ENCODE measurements around the gene SSTR3.

SSTR3 gene

GRCh38 chr22:37218399-37218770 lies 6.1 kb upstream of the SSTR3 start:
- peaks cover 10% of the 10 kb centered on the region; the same call in 1 of the 2 replicates for H3K9me3 ChIP-seq (ENCODE audit: insufficient read depth, low read length)
- H3K36me3 ChIP-seq (replicated peaks; ENCODE audit: low read depth, low read length) = peaks cover 45% of the 10 kb centered on the region
- TF ChIP-seq, protein P1, sequence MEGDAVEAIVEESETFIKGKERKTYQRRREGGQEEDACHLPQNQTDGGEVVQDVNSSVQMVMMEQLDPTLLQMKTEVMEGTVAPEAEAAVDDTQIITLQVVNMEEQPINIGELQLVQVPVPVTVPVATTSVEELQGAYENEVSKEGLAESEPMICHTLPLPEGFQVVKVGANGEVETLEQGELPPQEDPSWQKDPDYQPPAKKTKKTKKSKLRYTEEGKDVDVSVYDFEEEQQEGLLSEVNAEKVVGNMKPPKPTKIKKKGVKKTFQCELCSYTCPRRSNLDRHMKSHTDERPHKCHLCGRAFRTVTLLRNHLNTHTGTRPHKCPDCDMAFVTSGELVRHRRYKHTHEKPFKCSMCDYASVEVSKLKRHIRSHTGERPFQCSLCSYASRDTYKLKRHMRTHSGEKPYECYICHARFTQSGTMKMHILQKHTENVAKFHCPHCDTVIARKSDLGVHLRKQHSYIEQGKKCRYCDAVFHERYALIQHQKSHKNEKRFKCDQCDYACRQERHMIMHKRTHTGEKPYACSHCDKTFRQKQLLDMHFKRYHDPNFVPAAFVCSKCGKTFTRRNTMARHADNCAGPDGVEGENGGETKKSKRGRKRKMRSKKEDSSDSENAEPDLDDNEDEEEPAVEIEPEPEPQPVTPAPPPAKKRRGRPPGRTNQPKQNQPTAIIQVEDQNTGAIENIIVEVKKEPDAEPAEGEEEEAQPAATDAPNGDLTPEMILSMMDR (IDR thresholded peaks at IDR 0.05; ENCODE audit: low read depth, low read length) = no peak
- no peak for TF ChIP-seq EZH2phosphoT487 (IDR thresholded peaks at IDR 0.05; ENCODE audit: low read depth)
- peak overlapping the region; percentile 90 for H3K4me2 ChIP-seq (ENCODE audit: low read length)
- peak overlapping the region; percentile 97 for H3K27ac ChIP-seq (ENCODE audit: low read length)
- no peaks in the 10 kb centered on the region for H4K20me1 ChIP-seq (ENCODE audit: insufficient read depth, low read length)
- H3K27me3 ChIP-seq (ENCODE audit: low read depth, low read length) = no peaks in the 10 kb centered on the region
- H3K4me1 ChIP-seq (ENCODE audit: low read length) = peaks cover 59% of the 10 kb centered on the region
- H2AFZ ChIP-seq (ENCODE audit: low read depth, low read length) = no peak overlapping the region
- peak overlapping the region; percentile 44 for H3K4me3 ChIP-seq (ENCODE audit: low read length)
- peak overlapping the region; percentile 65; the same call in 1 of the 2 replicates for H3K9ac ChIP-seq (ENCODE audit: low read length)
- peaks cover 29% of the 10 kb centered on the region for H3K79me2 ChIP-seq (ENCODE audit: low read length)

DNA sequence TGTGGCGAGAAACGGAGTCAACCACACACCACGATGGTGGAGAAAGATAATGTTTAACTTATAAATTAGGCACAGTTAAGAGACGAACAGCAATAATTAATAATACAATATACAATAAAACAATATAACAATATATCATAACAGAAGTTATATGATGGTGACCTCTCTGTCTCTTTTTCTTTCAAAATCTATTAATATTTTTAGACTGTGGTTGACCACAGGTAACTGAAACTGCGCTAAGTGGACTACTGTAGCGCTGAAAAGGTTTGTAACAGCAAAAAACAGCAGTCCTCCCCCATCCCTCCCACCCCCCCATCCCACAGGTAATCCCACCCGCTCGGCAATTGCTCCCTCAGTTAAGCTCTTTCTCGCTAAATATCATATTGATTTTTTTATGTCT lies 3.6 kb upstream of the SSTR3 start:
- no peak for TF ChIP-seq EZH2phosphoT487 (IDR thresholded peaks at IDR 0.05; ENCODE audit: low read depth)
- TF ChIP-seq, protein P1 (IDR thresholded peaks at IDR 0.05; ENCODE audit: low read depth, low read length) = no peak
- Histone ChIP-seq H3K79me2 (ENCODE audit: low read length) (peaks cover 11% of the 10 kb centered on the region), H2AFZ (ENCODE audit: low read depth, low read length) (no peak overlapping the region), H3K27me3 (ENCODE audit: low read depth, low read length) (no peaks in the 10 kb centered on the region), H3K4me2 (ENCODE audit: low read length) (no peak overlapping the region), H3K36me3 (replicated peaks; ENCODE audit: low read depth, low read length) (peaks cover 22% of the 10 kb centered on the region), H3K4me3 (ENCODE audit: low read length) (no peak overlapping the region), H3K9me3 (ENCODE audit: insufficient read depth, low read length) (peaks cover 2% of the 10 kb centered on the region; the same call in 1 of the 2 replicates), H3K27ac (ENCODE audit: low read length) (no peak overlapping the region), H4K20me1 (ENCODE audit: insufficient read depth, low read length) (no peaks in the 10 kb centered on the region), H3K4me1 (ENCODE audit: low read length) (peaks cover 35% of the 10 kb centered on the region), H3K9ac (ENCODE audit: low read length) (no peak overlapping the region)

DNA sequence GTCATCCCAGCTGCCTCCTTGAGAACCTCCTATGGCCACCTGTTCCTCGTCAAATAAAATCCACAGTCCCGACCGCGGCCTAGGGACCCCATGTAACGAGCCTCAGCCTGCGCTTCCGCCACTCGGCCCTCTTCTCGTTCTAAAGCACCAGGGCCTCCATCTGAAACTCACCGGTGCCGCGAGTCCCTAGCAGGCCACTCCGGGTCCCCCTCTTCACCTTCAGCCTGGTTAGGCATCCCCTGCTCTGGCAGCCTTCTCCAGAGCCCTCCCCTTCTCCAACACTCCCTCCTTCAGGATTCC lies 2.4 kb upstream of the SSTR3 start:
- no peak overlapping the region for H3K27ac ChIP-seq (ENCODE audit: low read length)

DNA sequence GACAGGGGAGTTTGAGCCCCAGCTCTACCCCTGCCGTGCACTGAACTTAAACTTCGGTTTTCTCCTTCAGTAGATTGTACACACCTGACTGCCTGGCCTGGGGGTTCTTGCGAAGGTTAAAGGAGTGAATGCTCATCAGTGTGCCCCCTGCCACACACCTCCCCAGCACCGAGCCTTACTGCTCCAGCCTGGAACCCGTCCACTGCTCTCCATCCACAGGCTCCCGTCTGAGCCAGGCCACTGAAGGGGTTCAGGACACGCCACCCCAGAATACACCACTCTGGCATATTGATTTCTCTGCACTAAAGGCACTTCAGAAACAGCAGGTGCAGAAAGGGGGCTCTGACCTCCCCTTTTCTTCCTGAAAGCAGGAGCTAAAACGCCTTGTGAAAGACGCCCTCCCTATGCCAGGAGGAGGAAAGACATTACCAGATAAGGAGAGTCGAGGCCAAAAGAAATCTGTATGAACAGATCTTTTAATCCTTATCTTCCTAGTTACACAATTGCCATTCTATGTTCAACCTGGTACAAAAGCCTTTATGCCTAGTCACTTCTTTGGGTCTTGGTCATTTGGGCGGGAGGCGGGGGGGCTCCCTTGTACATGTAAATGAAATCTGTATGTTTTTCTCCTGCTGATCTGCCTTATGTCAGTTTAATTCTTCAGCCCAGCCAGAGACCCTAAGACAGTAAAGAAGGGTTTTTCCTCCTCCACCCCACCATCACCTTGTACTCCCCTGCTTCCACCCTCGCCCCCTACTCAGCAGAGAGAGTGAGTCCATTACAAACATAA lies 1.9 kb upstream of the SSTR3 start:
- Histone ChIP-seq H2AFZ (ENCODE audit: low read depth, low read length) (no peak overlapping the region), H3K9ac (ENCODE audit: low read length) (no peak overlapping the region), H3K4me1 (ENCODE audit: low read length) (peaks cover 17% of the 10 kb centered on the region), H3K36me3 (replicated peaks; ENCODE audit: low read depth, low read length) (peaks cover 19% of the 10 kb centered on the region), H3K9me3 (ENCODE audit: insufficient read depth, low read length) (no peaks in the 10 kb centered on the region), H3K79me2 (ENCODE audit: low read length) (no peaks in the 10 kb centered on the region), H3K27ac (ENCODE audit: low read length) (no peak overlapping the region), H3K4me3 (ENCODE audit: low read length) (no peak overlapping the region), H3K4me2 (ENCODE audit: low read length) (no peak overlapping the region), H3K27me3 (ENCODE audit: low read depth, low read length) (no peaks in the 10 kb centered on the region), H4K20me1 (ENCODE audit: insufficient read depth, low read length) (no peaks in the 10 kb centered on the region)
- TF ChIP-seq, protein P1 (IDR thresholded peaks at IDR 0.05; ENCODE audit: low read depth, low read length) = no peak
- TF ChIP-seq EZH2phosphoT487 (IDR thresholded peaks at IDR 0.05; ENCODE audit: low read depth) = no peak

More for the DNA sequence above, 2.4 kb upstream of the SSTR3 start:
- H2AFZ ChIP-seq (ENCODE audit: low read depth, low read length) = no peak overlapping the region
- H3K36me3 ChIP-seq (replicated peaks; ENCODE audit: low read depth, low read length) = peaks cover 19% of the 10 kb centered on the region
- H3K4me2 ChIP-seq (ENCODE audit: low read length) = no peak overlapping the region
- H3K4me1 ChIP-seq (ENCODE audit: low read length) = peaks cover 22% of the 10 kb centered on the region
- no peaks in the 10 kb centered on the region for H3K27me3 ChIP-seq (ENCODE audit: low read depth, low read length)
- no peak overlapping the region for H3K4me3 ChIP-seq (ENCODE audit: low read length)
- H3K9ac ChIP-seq (ENCODE audit: low read length) = no peak overlapping the region
- no peaks in the 10 kb centered on the region for H3K9me3 ChIP-seq (ENCODE audit: insufficient read depth, low read length)
- no peaks in the 10 kb centered on the region for H4K20me1 ChIP-seq (ENCODE audit: insufficient read depth, low read length)
- H3K79me2 ChIP-seq (ENCODE audit: low read length) = peaks cover 2% of the 10 kb centered on the region; the same call in 1 of the 2 replicates
- TF ChIP-seq, protein P1 (IDR thresholded peaks at IDR 0.05; ENCODE audit: low read depth, low read length) = no peak
- TF ChIP-seq EZH2phosphoT487 (IDR thresholded peaks at IDR 0.05; ENCODE audit: low read depth) = no peak

Measured in OCI-LY3 (cell line).